IPS DF 4.7 (cell line): Measurements from ENCODE around the gene CACNA1S.

Source experiments
- DNase-seq: peaks from one replicate; pipeline ENCODE4 v3.0.0-alpha.2; 2013; ENCODE audit warnings: low spot score; ENCODE audit errors: extremely low read depth

CACNA1S gene

DNA sequence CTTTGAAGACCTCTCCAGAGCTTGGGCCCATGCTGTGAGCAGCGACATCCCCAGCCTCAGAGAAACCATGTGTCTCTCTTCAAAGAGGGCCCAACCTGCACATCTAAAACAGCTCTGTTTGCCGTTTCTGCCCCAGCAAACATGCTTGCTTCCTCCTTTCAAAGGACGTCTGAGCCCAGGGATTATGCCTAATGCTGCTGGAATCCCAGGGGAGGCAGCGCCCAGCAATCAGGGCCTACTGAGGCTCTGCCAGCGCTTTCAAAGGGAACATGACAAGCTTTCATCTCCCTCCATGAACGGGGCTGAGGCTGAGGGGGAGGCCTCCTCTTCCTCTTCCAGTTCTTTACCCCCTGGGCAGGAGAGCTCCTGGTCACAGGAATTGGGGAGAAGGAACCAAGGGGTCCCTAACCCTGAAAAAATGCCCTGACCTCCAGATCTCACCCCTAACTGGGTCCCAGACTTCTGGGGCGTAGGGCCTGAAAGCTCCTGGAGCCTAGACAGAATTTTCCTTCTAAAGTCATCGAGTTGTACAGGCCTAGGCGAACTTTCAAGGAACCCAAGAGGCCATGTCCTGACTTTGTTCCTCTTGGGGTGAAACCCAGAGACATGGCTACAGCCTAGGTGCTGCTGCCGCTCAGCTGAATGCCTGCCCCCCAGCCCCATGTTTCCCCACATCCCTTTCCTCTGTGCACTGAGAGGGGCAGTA is 28.2 kb upstream of the CACNA1S start:
- no peak for DNase-seq

GRCh38 chr1:201139756-201140155 is 27.5 kb upstream of the CACNA1S start:
- DNase-seq: no peak

GRCh38 chr1:201139306-201139705 is 27.1 kb upstream of the CACNA1S start:
- no peak for DNase-seq

GRCh38 chr1:201138311-201138840 is 26.1 kb upstream of the CACNA1S start:
- DNase-seq: no peak

DNA sequence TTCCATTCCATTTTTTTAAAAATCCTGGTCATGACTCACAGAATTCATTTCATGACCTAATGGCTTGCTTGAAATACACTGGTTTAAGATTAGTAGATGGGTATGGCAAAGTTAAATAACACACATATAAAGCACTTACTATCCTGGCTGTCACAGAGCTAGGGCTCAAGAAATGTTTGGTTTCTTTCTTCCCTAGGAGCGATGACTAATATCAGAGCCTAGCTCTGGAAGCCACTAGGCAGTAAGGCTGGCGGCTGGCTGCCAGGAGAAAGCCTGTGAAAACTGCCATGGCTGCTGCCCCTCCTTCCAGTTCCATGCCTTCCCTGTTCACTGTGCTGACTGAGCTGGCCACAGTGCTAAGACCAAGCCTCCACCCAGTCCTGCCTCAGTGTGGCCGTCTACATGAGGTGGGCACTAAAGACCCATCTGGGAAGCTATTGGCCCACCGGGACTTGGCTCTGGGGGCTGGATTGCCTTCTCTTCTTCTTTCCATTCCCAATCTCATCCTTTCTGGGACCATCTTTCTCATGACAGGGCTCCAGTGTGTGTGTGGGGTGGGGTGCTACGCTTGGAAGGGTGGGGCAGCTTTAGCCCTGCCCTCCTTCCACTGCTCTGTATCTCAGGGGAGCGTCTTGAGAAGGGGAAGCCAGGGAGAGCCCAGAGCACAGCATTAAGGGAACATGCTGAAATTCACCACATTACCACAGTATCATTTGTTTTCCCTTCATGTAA is 25.5 kb upstream of the CACNA1S start:
- DNase-seq: no peak

- DNase-seq: no peak
Observed at GRCh38 chr1:201137024-201137392, 24.8 kb upstream of the CACNA1S start.

- no peak for DNase-seq
Observed at GRCh38 chr1:201136355-201137023, 24.3 kb upstream of the CACNA1S start.

GRCh38 chr1:201134405-201134804 is 22.2 kb upstream of the CACNA1S start:
- no peak for DNase-seq

DNA sequence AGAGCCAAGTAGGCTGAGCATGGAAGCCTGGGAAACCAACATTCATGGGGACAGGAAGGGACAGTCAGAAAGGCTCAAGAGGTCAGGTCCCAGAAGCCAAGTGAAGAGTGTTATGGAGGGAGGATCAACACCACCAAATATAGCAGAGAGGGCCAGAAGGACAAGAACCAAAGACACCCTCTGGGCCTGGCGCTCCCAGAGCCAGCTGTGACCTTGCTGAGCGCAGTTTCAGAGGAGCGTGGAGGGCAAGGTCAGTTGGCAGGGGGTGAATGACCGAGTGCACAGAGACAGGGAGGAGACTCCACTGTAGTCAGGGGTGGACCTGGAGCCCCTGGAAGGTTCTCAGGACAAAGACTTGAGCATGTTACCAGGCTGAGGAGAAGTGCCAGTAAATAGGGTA is 19.2 kb upstream of the CACNA1S start:
- no peak for DNase-seq

DNA sequence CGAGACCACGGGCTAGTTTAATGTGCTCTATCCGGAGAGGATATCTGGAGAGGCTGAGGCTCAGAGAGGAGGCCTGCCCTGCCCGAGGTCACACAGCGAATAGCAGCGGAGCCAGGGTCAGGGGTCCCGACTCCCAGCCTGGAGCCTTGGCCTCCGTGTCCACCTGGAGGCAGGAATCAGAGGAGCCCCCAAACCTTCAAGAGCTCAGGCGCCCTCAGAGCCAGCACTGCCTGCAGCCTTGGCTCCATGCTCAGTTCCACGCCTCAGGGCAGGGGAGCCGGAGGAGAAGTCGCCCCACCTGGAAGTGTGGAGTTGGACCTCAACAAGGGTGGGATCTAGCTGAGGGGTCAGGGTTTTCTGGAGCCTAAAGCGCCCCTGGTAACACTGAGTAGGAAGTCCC is 16.7 kb upstream of the CACNA1S start:
- DNase-seq: no peak

- DNase-seq: no peak
Observed at GRCh38 chr1:201128476-201128875, 16.2 kb upstream of the CACNA1S start.

- no peak for DNase-seq
Observed at GRCh38 chr1:201127755-201128455, 15.7 kb upstream of the CACNA1S start.

GRCh38 chr1:201126832-201127754 is 14.9 kb upstream of the CACNA1S start, which contains the start of gene ASCL5:
Gene ASCL5 (minus strand): TSS chr1:201127184. CDS start chr1:201115372, 11,812 bp downstream.
- no peak for DNase-seq

DNA sequence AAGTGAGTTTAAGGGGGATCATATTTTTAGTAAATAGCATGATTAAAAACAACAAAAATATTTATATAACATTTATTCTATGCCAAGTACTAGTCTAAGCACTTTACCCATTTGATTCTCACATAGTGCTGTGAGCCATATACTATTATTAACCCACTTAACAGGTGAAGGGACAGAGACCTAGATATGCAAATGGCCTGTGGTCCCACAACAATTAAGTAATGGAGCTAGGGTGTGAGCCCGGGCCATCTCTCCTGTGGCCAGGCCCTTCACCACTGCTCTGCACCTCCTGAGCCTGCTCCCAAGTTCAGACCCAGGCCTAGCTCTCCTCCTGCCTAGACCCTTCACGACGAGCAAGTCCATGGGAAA is 14.2 kb upstream of the CACNA1S start:
- no peak for DNase-seq

- DNase-seq: no peak
Observed at GRCh38 chr1:201125800-201126199, 13.6 kb upstream of the CACNA1S start.

DNA sequence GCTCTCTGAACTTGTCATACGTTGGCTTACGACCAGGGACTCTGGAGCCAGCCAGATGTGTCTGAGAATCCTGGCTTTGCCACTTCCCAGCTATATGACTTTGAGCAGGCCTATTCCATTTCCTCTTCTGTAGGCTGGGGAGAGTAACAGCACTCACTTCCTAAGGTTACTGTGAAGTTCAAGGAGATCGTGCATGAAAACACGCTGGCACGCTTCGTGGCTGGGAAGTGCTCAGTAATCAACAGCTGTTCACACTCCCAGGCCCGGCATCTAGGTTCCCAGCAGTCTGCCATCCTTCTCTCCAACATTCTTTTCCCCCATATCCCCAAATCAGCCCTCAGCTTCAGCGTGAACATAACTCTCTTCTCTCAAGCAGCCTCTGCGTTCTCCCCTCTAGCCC is 12.8 kb upstream of the CACNA1S start:
- DNase-seq: no peak

DNA sequence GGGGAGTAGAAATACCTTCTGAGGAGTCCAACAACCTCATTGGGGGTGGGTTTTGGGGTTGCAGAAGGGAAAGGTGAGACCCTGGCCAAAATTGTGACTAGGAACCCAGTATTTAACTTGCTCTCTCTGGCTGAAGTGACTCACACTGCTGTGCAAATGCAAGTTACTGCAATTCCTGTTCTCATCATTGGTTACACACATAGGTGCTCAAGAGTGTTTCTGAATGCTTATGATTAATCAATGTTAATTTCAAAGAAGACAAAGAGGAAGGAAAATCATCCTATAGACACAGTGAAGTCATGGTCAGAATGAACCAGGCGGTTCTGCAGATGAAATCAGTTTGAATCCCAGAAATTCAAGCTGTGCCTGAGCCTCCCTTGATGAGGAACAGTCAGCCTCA is 11.6 kb upstream of the CACNA1S start:
- no peak for DNase-seq

GRCh38 chr1:201122321-201122957 is 10.2 kb upstream of the CACNA1S start:
- DNase-seq: no peak

DNA sequence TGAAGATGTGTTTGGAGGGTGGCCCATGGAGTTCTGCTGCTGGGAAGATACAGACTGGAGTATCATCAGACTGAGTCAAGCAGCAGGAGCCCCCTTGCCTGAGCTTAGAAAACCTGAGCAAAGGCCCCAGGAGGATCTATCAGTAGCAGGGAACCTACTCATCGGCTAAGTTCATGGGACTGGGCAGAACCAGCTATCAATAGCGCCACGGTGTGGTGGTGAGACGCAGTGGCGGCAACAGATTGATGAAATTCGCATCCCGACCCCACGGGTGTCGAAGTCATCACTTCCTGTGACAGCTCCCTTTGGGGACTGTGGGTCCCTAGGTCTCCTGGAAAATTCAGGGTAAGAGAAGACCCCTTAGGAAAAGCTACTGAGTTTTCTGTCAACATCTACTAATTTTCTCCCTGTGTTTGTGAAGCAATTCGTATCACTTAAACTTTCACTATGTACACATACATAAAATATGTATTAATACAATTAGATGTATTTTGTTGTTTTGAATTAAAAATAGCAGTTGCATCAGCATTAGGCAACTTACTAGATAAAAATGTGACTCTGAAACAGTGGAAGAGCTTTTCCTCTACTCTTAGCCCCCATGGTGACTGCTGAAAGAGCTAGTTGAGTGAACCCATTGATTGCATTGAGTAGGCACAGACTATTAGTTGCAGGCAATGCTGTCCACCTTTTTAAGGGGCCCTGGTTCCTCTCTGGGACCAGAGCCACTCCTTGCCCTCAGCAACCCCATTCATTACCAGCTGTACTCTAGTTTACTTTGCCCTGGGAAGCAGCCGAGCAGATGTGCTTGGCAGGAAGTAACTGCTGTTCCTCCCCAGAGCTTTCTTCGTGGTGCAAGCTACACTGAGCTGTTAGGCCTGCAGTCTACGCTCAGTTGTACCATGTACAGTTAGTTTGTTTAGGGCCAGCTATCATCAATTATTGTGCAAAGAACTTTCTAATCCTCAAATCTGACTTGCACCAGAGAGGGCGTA is 7.3 kb upstream of the CACNA1S start:
- no peak for DNase-seq
